ENCODE results near the gene NBEAL2.
"Not testable (repeated sequence)": the region's sequence is repeated elsewhere in the genome, so short reads cannot be mapped to it uniquely, and the experiment has no call there.

Gene NBEAL2

GRCh38 chr3:47013231-47013630 is 33.8 kb downstream of the NBEAL2 start:
- no peak for DNase-seq

- DNase-seq = no peak
These were observed 34.6 kb downstream of the NBEAL2 start for GRCh38 chr3:47014036-47014435.

GRCh38 chr3:47015151-47015550 is 35.7 kb downstream of the NBEAL2 start:
- no peak for DNase-seq

GRCh38 chr3:47016086-47016933 is 36.8 kb downstream of the NBEAL2 start:
- DNase-seq = no peak

GRCh38 chr3:47016934-47017435 is 37.5 kb downstream of the NBEAL2 start:
- DNase-seq = no peak

- DNase-seq = no peak
These were observed 38.2 kb downstream of the NBEAL2 start for GRCh38 chr3:47017504-47018268.

- no peak for DNase-seq
These were observed 38.8 kb downstream of the NBEAL2 start for GRCh38 chr3:47018269-47018611.

GRCh38 chr3:47019201-47019600 is 39.7 kb downstream of the NBEAL2 start:
- no peak for DNase-seq

- DNase-seq = no peak
These were observed 40.8 kb downstream of the NBEAL2 start for GRCh38 chr3:47020311-47020710.

- DNase-seq = no peak
These were observed 43.2 kb downstream of the NBEAL2 start for GRCh38 chr3:47022641-47023071.

GRCh38 chr3:47024932-47025331 is 45.5 kb downstream of the NBEAL2 start:
- no peak for DNase-seq

GRCh38 chr3:47026432-47026831 is 47.0 kb downstream of the NBEAL2 start:
- not testable (repeated sequence) for DNase-seq

GRCh38 chr3:47028146-47028545 is 48.7 kb downstream of the NBEAL2 start:
- no peak for DNase-seq

- DNase-seq = no peak
These were observed 49.2 kb downstream of the NBEAL2 start for GRCh38 chr3:47028667-47029066.

GRCh38 chr3:47031041-47031440 is 51.6 kb downstream of the NBEAL2 start:
- DNase-seq = not testable (repeated sequence)

GRCh38 chr3:47034868-47035489 is 55.5 kb downstream of the NBEAL2 start:
- no peak for DNase-seq

GRCh38 chr3:47035645-47036044 is 56.2 kb downstream of the NBEAL2 start:
- no peak for DNase-seq

- DNase-seq = no peak
These were observed 56.7 kb downstream of the NBEAL2 start for GRCh38 chr3:47036145-47036544.

GRCh38 chr3:47037302-47037701 is 57.8 kb downstream of the NBEAL2 start:
- DNase-seq = not testable (repeated sequence)

- DNase-seq = no peak
These were observed 61.6 kb downstream of the NBEAL2 start for GRCh38 chr3:47041114-47041513.

- DNase-seq = no peak
These were observed 62.8 kb downstream of the NBEAL2 start for GRCh38 chr3:47042231-47042791.

- no peak for DNase-seq
These were observed 67.6 kb downstream of the NBEAL2 start for GRCh38 chr3:47047069-47047468.

GRCh38 chr3:47047673-47048072 is 68.2 kb downstream of the NBEAL2 start:
- no peak for DNase-seq

Data from NCI-H446 (cell line).